Sigmoid colon (tissue), 7 donors: ENCODE results near the gene FMO3. TPM values are rescaled to one million over a fixed set of nuclear protein-coding genes. Genes with fewer than 3 reads are reported as not detected.

Experiments
- DNase-seq: peaks from one replicate; pipeline ENCODE4 v3.0.0-alpha.2; 2019
- H3K27ac ChIP-seq, 4 donors: fragments of 200-600 bp; sonication (generic); one replicate each; pipeline ENCODE4 v1.5.1; 2016 to 2019; ENCODE audit warnings: mild to moderate bottlenecking in 1 of 4
- H3K27me3 ChIP-seq, 3 donors: fragments of 200-600 bp; sonication (generic); one replicate each; pipeline ENCODE4 v1.5.1; 2019; ENCODE audit warnings: mild to moderate bottlenecking in 1 of 3
- H3K36me3 ChIP-seq, 4 donors: fragments of 200-600 bp; sonication (generic); one replicate each; pipeline ENCODE4 v1.5.1; 2016 to 2019
- H3K4me1 ChIP-seq, 4 donors: fragments of 200-600 bp; sonication (generic); one replicate each; pipeline ENCODE4 v1.5.1; 2017 to 2019
- H3K4me3 ChIP-seq, 4 donors: fragments of 200-600 bp; sonication (generic); one replicate each; pipeline ENCODE4 v1.5.1; 2017 to 2019; ENCODE audit warnings: mild to moderate bottlenecking in 2 of 4, moderate library complexity in 1 of 4
- H3K9me3 ChIP-seq, 4 donors: fragments of 200-600 bp in 3 of 4; sonication (generic) in 3 of 4; one replicate each; pipeline versions ENCODE4 v1.5.1 to v1.6.1; 2013 to 2019
- CTCF ChIP-seq, 4 experiments: fragments of 450-650 bp in 3 of 4; fragments of 200-600 bp in 1 of 4; IDR thresholded peaks; one replicate each; pipeline ENCODE4 v1.5.1; 2016 to 2019; ENCODE audit warnings: antibody characterized with exemption in 4 of 4, mild to moderate bottlenecking in 3 of 4, moderate library complexity in 2 of 4
- EP300 ChIP-seq, 4 donors: sonication (generic); formaldehyde crosslinking; IDR thresholded peaks; one replicate each; pipeline ENCODE4 v1.6.1; 2017; ENCODE audit warnings: antibody characterized with exemption in 4 of 4
- POLR2A ChIP-seq, 2 donors: fragments of 450-650 bp; IDR thresholded peaks; one replicate each; pipeline ENCODE4 v1.6.1; 2016; ENCODE audit warnings: antibody characterized with exemption in 2 of 2, mild to moderate bottlenecking in 2 of 2, moderate library complexity in 2 of 2
- POLR2AphosphoS5 ChIP-seq, 4 donors: sonication (generic); formaldehyde crosslinking; IDR thresholded peaks; one replicate each; pipeline ENCODE4 v1.6.1; 2017; ENCODE audit warnings: antibody characterized with exemption in 4 of 4
- WGBS, 2 donors: extraction: QIAGEN DNeasy Blood & Tissue Kit; methylation state at CpG; one replicate each; pipeline ENCODE4 v1.1.7; 2013; 5-methylcytosine and 5-hydroxymethylcytosine counted together
- intact Hi-C: fragments of 100-400 bp; cut with DNase I; formaldehyde crosslinking; loops from one replicate; pipeline ENCODE4 v1.15.1; 2023
- polyA plus RNA-seq, 3 donors: library from polyadenylated mRNA; stranded (reverse); fragments of 200-250 nt; gene quantifications; one replicate each; pipeline ENCODE4 v1.2.3, GENCODE V29; 2013
- total RNA-seq, 4 donors: library from RNA; depleted of rRNA; stranded (reverse); fragments of >200 nt; gene quantifications; one replicate each; pipeline ENCODE4 v1.1.0, GENCODE V29; 2016
- donor health status: healthy with polysubstance abuse.
- donor health status: Bipolar disorder and iron deficiency.
- donor health status: healthy.

FMO3 gene
- total and polyA plus RNA-seq, 7 donors: 0.82 to 2.3 (median 1.8) TPM; not detected in 2

- DNase-seq: no peak
- Histone ChIP-seq H3K4me1 (peaks cover 0 to 26% (median 11%) of the 10 kb centered on the region in 4 donors), H3K36me3 (no peaks in the 10 kb centered on the region), H3K9me3 (no peaks in the 10 kb centered on the region), H3K27me3 (no peaks in the 10 kb centered on the region), H3K4me3 (no peak overlapping the region), H3K27ac (peak overlapping the region; percentile 63 to 81 (median 68))
- 17 to 51% methylated on average over 4 of the region's 4 CpGs for WGBS, 2 donors
- intact Hi-C loops: no loop called here
- TF ChIP-seq POLR2AphosphoS5 (IDR thresholded peaks at IDR 0.05): no peak
- no peak for TF ChIP-seq EP300 (IDR thresholded peaks at IDR 0.05)
- no peak for TF ChIP-seq CTCF (IDR thresholded peaks at IDR 0.05)
- TF ChIP-seq POLR2A (IDR thresholded peaks at IDR 0.05): no peak
These were observed 50.4 kb downstream of the FMO3 start for GRCh38 chr1:171140956-171141687.

- intact Hi-C loops: no loop called here
- TF ChIP-seq EP300 (IDR thresholded peaks at IDR 0.05): no peak
- no peak for TF ChIP-seq CTCF (IDR thresholded peaks at IDR 0.05)
- TF ChIP-seq POLR2A (IDR thresholded peaks at IDR 0.05): no peak
- peak; percentile 46 to 69 (median 64) for TF ChIP-seq POLR2AphosphoS5 (IDR thresholded peaks at IDR 0.05)
- H3K4me1 ChIP-seq: peaks cover 0 to 26% (median 11%) of the 10 kb centered on the region in 4 donors
- peak overlapping the region; percentile 63 to 81 (median 68) for H3K27ac ChIP-seq
- H3K36me3 ChIP-seq: no peaks in the 10 kb centered on the region
- DNase-seq: peak; percentile 86
- H3K4me3 ChIP-seq: no peak overlapping the region
- H3K9me3 ChIP-seq: no peaks in the 10 kb centered on the region
- no peaks in the 10 kb centered on the region for H3K27me3 ChIP-seq
- 39 to 63% methylated on average over 6 of the region's 6 CpGs for WGBS, 2 donors
These were observed 51.1 kb downstream of the FMO3 start for GRCh38 chr1:171141688-171142415.

- intact Hi-C loops: no loop called here
- DNase-seq: peak; percentile 75
- Histone ChIP-seq H3K4me1 (peaks cover 0 to 26% (median 11%) of the 10 kb centered on the region in 4 donors), H3K9me3 (no peaks in the 10 kb centered on the region), H3K27me3 (no peaks in the 10 kb centered on the region), H3K36me3 (no peaks in the 10 kb centered on the region), H3K27ac (peak overlapping the region; percentile 63 to 81 (median 68)), H3K4me3 (no peak overlapping the region)
- TF ChIP-seq EP300 (IDR thresholded peaks at IDR 0.05) (no peak), POLR2A (IDR thresholded peaks at IDR 0.05) (no peak), CTCF (IDR thresholded peaks at IDR 0.05) (no peak), POLR2AphosphoS5 (IDR thresholded peaks at IDR 0.05) (no peak)
- WGBS, 2 donors: 21 to 53% methylated on average over 8 of the region's 8 CpGs
These were observed 52.0 kb downstream of the FMO3 start for GRCh38 chr1:171142416-171143385.

GRCh38 chr1:171150156-171150555 is 59.5 kb downstream of the FMO3 start:
- intact Hi-C loops: no loop called here
- Histone ChIP-seq H3K27ac (no peak overlapping the region), H3K4me1 (no peaks in the 10 kb centered on the region), H3K9me3 (no peaks in the 10 kb centered on the region), H3K36me3 (no peaks in the 10 kb centered on the region), H3K4me3 (no peak overlapping the region), H3K27me3 (no peaks in the 10 kb centered on the region)
- TF ChIP-seq CTCF (IDR thresholded peaks at IDR 0.05): no peak
- TF ChIP-seq EP300 (IDR thresholded peaks at IDR 0.05): no peak
- TF ChIP-seq POLR2A (IDR thresholded peaks at IDR 0.05): no peak
- TF ChIP-seq POLR2AphosphoS5 (IDR thresholded peaks at IDR 0.05): no peak
- 56 to 63% methylated on average over 1 of the region's 1 CpG for WGBS, 2 donors
- no peak for DNase-seq
